ENCODE data around the gene AP4E1. TPM values are rescaled to one million over a fixed set of nuclear protein-coding genes. Genes with fewer than 3 reads are reported as not detected.

Gene AP4E1
- total and polyA plus RNA-seq, 3 donors from 2014 or later, result 8.1 to 11.8 (median 11.3) TPM

DNA sequence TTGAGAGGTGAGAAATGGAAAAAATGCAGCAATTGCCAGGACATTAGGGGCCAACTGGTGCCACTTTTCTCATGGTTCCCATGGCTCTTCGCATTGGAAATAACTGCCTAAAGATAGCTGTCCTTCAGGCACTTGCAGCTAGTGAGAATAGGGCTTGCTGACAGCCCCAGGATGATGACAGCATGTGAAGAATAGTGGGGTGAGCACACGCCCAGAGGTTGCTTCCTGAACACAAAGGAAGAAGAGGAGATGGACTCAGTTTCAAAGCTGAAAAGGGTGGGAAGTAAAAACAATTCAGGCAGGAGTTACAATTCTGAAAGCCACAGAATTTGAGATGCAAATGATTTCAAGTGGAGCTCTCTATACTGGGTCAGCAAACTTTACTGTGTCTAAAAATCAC is 140.6 kb downstream of the AP4E1 start:
- Histone ChIP-seq H3K27me3 (no peaks in the 10 kb centered on the region), H3K27ac (no peak overlapping the region), H3K9me3 (no peaks in the 10 kb centered on the region), H3K4me3 (no peak overlapping the region), H3K36me3 (ENCODE audit: low read depth, missing control alignments) (no peaks in the 10 kb centered on the region), H3K4me1 (peaks cover 9% of the 10 kb centered on the region)
- intact Hi-C loops (cut with DNase I; ENCODE audit: low total_unique reads), result no loop called here
- DNase-seq, result no peak
- WGBS, 2 donors, result 85 to 90% methylated on average over 2 of the region's 2 CpGs
- TF ChIP-seq, protein P1, sequence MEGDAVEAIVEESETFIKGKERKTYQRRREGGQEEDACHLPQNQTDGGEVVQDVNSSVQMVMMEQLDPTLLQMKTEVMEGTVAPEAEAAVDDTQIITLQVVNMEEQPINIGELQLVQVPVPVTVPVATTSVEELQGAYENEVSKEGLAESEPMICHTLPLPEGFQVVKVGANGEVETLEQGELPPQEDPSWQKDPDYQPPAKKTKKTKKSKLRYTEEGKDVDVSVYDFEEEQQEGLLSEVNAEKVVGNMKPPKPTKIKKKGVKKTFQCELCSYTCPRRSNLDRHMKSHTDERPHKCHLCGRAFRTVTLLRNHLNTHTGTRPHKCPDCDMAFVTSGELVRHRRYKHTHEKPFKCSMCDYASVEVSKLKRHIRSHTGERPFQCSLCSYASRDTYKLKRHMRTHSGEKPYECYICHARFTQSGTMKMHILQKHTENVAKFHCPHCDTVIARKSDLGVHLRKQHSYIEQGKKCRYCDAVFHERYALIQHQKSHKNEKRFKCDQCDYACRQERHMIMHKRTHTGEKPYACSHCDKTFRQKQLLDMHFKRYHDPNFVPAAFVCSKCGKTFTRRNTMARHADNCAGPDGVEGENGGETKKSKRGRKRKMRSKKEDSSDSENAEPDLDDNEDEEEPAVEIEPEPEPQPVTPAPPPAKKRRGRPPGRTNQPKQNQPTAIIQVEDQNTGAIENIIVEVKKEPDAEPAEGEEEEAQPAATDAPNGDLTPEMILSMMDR (IDR thresholded peaks at IDR 0.05), result no peak
- TF ChIP-seq POLR2A (IDR thresholded peaks at IDR 0.05), result no peak

DNA sequence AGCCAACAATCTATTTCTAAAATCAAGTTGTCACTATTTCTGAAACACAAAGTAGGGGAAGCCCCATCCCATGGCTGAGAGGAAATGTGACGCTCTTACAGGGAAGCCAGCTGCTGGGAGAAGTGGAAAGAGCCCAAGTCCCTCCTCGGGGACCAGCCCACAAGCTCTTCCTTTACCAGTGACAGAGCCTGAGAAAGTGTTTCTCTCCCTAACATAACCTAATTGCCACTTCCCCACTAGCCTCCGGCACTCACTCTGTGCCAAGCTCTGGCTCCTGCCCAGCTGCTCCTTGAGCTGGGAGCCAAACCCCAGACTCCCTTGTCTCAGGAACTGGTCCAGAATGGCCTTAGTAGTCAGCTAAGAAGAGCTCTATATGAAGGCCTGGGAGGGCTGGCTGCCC is 143.3 kb downstream of the AP4E1 start:
- Histone ChIP-seq H3K4me3 (no peak overlapping the region), H3K27ac (no peak overlapping the region), H3K27me3 (no peaks in the 10 kb centered on the region), H3K4me1 (peaks cover 8% of the 10 kb centered on the region), H3K36me3 (ENCODE audit: low read depth, missing control alignments) (no peaks in the 10 kb centered on the region), H3K9me3 (no peaks in the 10 kb centered on the region)
- peak; percentile 27 for DNase-seq
- intact Hi-C loops (cut with DNase I; ENCODE audit: low total_unique reads), result no loop called here
- TF ChIP-seq, protein P1 (IDR thresholded peaks at IDR 0.05), result no peak
- no peak for TF ChIP-seq POLR2A (IDR thresholded peaks at IDR 0.05)
- WGBS, 2 donors, result 44 to 65% methylated on average over 3 of the region's 3 CpGs

DNA sequence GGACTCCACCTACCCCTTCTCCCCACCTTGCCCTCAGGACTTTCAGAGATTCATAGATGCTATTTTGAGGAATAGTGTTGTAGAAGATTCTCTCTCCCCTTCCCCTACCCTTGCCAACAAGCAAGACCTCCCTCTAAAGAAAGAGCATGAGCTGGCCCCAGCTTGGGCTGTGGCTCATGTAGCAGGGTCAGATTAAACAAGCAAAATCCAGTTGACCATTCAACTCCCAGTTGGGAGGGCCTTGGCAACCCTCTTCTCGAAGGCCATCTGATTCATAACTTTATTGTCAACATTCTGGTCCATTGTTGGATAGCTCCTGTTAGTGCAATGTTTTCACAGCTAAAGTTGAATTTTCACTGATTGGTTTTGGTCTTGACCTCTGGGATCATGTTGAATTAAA is 145.1 kb downstream of the AP4E1 start:
- TF ChIP-seq, protein P1 (IDR thresholded peaks at IDR 0.05), result no peak
- TF ChIP-seq POLR2A (IDR thresholded peaks at IDR 0.05), result no peak
- intact Hi-C loops (cut with DNase I; ENCODE audit: low total_unique reads), result no loop called here
- WGBS, 2 donors, result 97 to 100% methylated on average over 1 of the region's 1 CpG

DNA sequence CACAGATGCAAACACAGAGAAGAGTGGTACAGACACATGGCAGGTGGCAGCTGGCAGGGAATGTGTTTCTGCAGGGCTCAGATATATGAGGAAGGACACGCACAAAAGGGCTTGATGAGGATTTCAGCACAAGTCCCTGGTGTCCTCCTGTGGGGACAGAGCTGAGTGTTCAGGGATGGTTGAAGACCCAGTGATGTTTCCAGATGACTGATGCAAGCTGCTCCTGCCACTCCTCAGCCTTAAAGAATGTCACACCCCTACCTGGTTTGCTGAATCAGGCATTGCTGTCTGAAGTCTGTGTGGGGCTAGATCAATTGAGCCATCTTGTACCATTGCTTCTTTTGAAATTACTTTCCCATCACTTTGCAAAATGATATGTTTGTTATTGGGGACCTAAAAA is 146.1 kb downstream of the AP4E1 start:
- intact Hi-C loops (cut with DNase I; ENCODE audit: low total_unique reads), result no loop called here
- 100% methylated on average over 1 of the region's 1 CpG for WGBS, 2 donors
- no peak for TF ChIP-seq POLR2A (IDR thresholded peaks at IDR 0.05)
- TF ChIP-seq, protein P1 (IDR thresholded peaks at IDR 0.05), result no peak
- no peaks in the 10 kb centered on the region for H3K27me3 ChIP-seq
- no peak overlapping the region for H3K27ac ChIP-seq
- no peak for DNase-seq
- no peaks in the 10 kb centered on the region for H3K4me1 ChIP-seq
- no peaks in the 10 kb centered on the region for H3K36me3 ChIP-seq (ENCODE audit: low read depth, missing control alignments)
- no peaks in the 10 kb centered on the region for H3K9me3 ChIP-seq
- no peak overlapping the region for H3K4me3 ChIP-seq

More for the DNA sequence above, 145.1 kb downstream of the AP4E1 start:
- H3K4me3 ChIP-seq, result no peak overlapping the region
- no peaks in the 10 kb centered on the region for H3K4me1 ChIP-seq
- H3K36me3 ChIP-seq (ENCODE audit: low read depth, missing control alignments), result no peaks in the 10 kb centered on the region
- H3K27ac ChIP-seq, result no peak overlapping the region
- H3K9me3 ChIP-seq, result no peaks in the 10 kb centered on the region
- no peaks in the 10 kb centered on the region for H3K27me3 ChIP-seq
- DNase-seq, result no peak

Other genes starting within 250 kb of the AP4E1 start
- gene TRPM7, start 221.9 kb upstream of the AP4E1 start, total RNA-seq, result 10 to 100 TPM; 52.2 to 53.1 TPM
- gene TRPM7, start 221.9 kb upstream of the AP4E1 start, polyA plus RNA-seq (ENCODE audit: insufficient read depth, low read depth, low replicate concordance), result 18.1 TPM
- 10 to 100 TPM; 70.9 to 89.3 TPM for gene SPPL2A, start 143.0 kb upstream of the AP4E1 start, total RNA-seq
- gene SPPL2A, start 143.0 kb upstream of the AP4E1 start, polyA plus RNA-seq (ENCODE audit: insufficient read depth, low read depth, low replicate concordance), result 41.2 TPM
- gene TNFAIP8L3, start 186.2 kb downstream of the AP4E1 start, total RNA-seq, result 10 to 100 TPM in 1 of 2 donors, 1 to 10 TPM in 1; 5.1 to 17.3 TPM
- gene TNFAIP8L3, start 186.2 kb downstream of the AP4E1 start, polyA plus RNA-seq (ENCODE audit: insufficient read depth, low read depth, low replicate concordance), result 10.2 TPM